ENCODE measurements around the gene AFF3.

DNA sequence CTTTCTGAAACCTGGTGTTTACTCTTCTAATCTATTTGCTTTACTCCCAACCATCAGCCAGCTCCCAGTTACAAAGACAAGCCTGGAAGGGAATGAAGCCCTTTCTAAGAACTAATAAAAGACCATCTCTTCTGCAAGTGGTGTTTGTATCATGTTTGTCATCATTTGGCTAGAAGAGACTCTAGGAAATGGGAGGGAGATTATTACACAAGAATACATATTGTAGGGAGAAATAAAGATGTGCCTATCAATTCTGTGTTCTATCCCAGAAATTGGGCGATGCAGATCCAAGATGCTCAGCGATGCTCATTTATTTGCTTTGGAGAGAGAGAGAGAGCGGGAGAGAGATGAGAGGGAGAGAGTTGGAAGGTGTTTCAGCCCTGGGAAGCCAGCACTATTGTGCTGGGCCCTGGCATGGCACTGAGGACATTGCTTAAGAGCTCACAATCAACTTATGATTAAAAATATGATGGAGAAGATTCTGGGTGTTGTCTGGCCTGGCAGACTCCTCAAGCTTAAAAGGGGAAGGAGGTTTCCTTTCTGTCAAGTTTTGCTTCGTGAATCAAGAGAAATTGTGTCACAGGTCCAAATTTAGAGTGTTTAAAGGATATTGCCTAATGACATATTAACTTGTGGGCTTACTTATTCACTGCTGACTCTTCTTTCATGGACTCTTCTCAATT, 41.8 kb upstream of the AFF3 start:
- TF ChIP-seq CTCF (IDR thresholded peaks at IDR 0.05; ENCODE audit: low read depth, low read length, poor library complexity, severe bottlenecking) (no peak), EZH2phosphoT487 (IDR thresholded peaks at IDR 0.05; ENCODE audit: borderline replicate concordance, low read length) (no peak)
